ENCODE results near the gene SHROOM3.

SHROOM3 gene

GRCh38 chr4:76569706-76570105 lies 134.7 kb downstream of the SHROOM3 start:
- TF ChIP-seq GATA3 (IDR thresholded peaks at IDR 0.05; ENCODE audit: low read depth, low read length) (no peak), GATA2 (IDR thresholded peaks at IDR 0.05; ENCODE audit: low read depth, low read length) (no peak)

- no peak for TF ChIP-seq GATA3 (IDR thresholded peaks at IDR 0.05; ENCODE audit: low read depth, low read length)
- no peak for TF ChIP-seq GATA2 (IDR thresholded peaks at IDR 0.05; ENCODE audit: low read depth, low read length)
These were observed 135.3 kb downstream of the SHROOM3 start for GRCh38 chr4:76570141-76570973.

- TF ChIP-seq GATA2 (IDR thresholded peaks at IDR 0.05; ENCODE audit: low read depth, low read length) = no peak
- TF ChIP-seq GATA3 (IDR thresholded peaks at IDR 0.05; ENCODE audit: low read depth, low read length) = no peak
These were observed 136.2 kb downstream of the SHROOM3 start for GRCh38 chr4:76571274-76571673.

- no peak for TF ChIP-seq GATA2 (IDR thresholded peaks at IDR 0.05; ENCODE audit: low read depth, low read length)
- TF ChIP-seq GATA3 (IDR thresholded peaks at IDR 0.05; ENCODE audit: low read depth, low read length) = no peak
These were observed 137.2 kb downstream of the SHROOM3 start for GRCh38 chr4:76572224-76572623.

GRCh38 chr4:76576824-76577223 lies 141.8 kb downstream of the SHROOM3 start:
- no peak for TF ChIP-seq GATA2 (IDR thresholded peaks at IDR 0.05; ENCODE audit: low read depth, low read length)

- TF ChIP-seq GATA3 (IDR thresholded peaks at IDR 0.05; ENCODE audit: low read depth, low read length) (no peak), GATA2 (IDR thresholded peaks at IDR 0.05; ENCODE audit: low read depth, low read length) (no peak)
These were observed 143.1 kb downstream of the SHROOM3 start for GRCh38 chr4:76578002-76578560.

- peak; percentile 77 for TF ChIP-seq GATA3 (IDR thresholded peaks at IDR 0.05; ENCODE audit: low read depth, low read length)
- TF ChIP-seq GATA2 (IDR thresholded peaks at IDR 0.05; ENCODE audit: low read depth, low read length) = peak; percentile 93
These were observed 144.8 kb downstream of the SHROOM3 start for GRCh38 chr4:76579596-76580375.

GRCh38 chr4:76581077-76581962 lies 146.3 kb downstream of the SHROOM3 start:
- TF ChIP-seq GATA2 (IDR thresholded peaks at IDR 0.05; ENCODE audit: low read depth, low read length) (0 out of 2 replicates have a peak, but pooled peaks have one; percentile 19), GATA3 (IDR thresholded peaks at IDR 0.05; ENCODE audit: low read depth, low read length) (no peak; the same call in 1 of the 2 replicates)

- TF ChIP-seq GATA2 (IDR thresholded peaks at IDR 0.05; ENCODE audit: low read depth, low read length) = peak; percentile 73
- peak; percentile 85 for TF ChIP-seq GATA3 (IDR thresholded peaks at IDR 0.05; ENCODE audit: low read depth, low read length)
These were observed 147.2 kb downstream of the SHROOM3 start for GRCh38 chr4:76582074-76582816.

GRCh38 chr4:76582817-76583087 lies 147.7 kb downstream of the SHROOM3 start:
- TF ChIP-seq GATA3 (IDR thresholded peaks at IDR 0.05; ENCODE audit: low read depth, low read length) = no peak
- TF ChIP-seq GATA2 (IDR thresholded peaks at IDR 0.05; ENCODE audit: low read depth, low read length) = no peak

GRCh38 chr4:76584241-76585152 lies 149.5 kb downstream of the SHROOM3 start:
- TF ChIP-seq GATA3 (IDR thresholded peaks at IDR 0.05; ENCODE audit: low read depth, low read length) (no peak), GATA2 (IDR thresholded peaks at IDR 0.05; ENCODE audit: low read depth, low read length) (no peak)

- TF ChIP-seq GATA3 (IDR thresholded peaks at IDR 0.05; ENCODE audit: low read depth, low read length) (no peak), GATA2 (IDR thresholded peaks at IDR 0.05; ENCODE audit: low read depth, low read length) (no peak)
These were observed 150.2 kb downstream of the SHROOM3 start for GRCh38 chr4:76585272-76585671.

Measured in SH-SY5Y (cell line).